Loucy (cell line): ENCODE measurements around the gene HOXD1.

Experiments
- EZH2phosphoT487 ChIP-seq: fragments of 200-600 bp; IDR thresholded peaks from 2 replicates; pipeline ENCODE4 v1.6.1; 2018; ENCODE audit warnings: antibody characterized with exemption, mild to moderate bottlenecking, moderate library complexity, borderline replicate concordance
- TF ChIP-seq, protein P1 (sequence below): fragments of 200-600 bp; sonication (generic); conservative IDR thresholded peaks from 2 replicates; pipeline ENCODE4 v1.5.1; 2014; ENCODE audit warnings: mild to moderate bottlenecking, antibody characterized with exemption, low read length

DNA sequence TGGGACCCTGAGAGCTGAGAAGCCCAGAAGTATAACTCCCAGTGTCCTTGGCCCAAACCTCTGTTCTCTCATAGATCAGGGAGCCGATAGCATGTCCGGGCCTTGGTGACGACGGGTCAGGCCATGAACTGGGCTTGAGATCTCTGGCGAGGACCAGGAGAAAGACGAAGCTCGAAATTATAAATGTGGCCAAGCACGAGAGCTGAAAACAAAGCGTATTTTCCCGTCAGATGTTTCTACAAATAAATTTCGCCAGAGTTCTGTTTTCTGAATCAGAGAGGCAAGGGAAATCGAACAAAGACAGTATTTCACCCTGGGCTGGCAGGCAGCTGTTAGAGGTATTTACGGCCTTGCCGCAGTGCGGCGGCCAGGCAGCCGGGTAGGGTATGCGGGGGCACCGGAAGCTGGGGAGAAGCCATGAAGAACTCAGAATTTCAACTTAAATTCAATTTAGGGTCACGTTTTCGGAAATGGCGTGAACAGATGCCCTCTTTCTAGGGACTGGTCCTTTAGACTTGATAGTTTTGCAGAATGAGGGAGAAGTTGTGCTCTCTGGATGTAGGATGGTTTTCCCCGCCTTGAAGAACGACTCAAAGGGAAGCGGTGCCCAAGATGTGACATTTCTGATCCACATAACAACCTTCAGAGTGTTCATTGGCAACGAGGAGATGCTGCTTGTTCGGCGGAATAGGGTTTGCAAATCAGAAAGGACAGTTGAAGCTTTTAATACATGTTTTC, 49.4 kb upstream of the HOXD1 start:
- TF ChIP-seq, protein P1, sequence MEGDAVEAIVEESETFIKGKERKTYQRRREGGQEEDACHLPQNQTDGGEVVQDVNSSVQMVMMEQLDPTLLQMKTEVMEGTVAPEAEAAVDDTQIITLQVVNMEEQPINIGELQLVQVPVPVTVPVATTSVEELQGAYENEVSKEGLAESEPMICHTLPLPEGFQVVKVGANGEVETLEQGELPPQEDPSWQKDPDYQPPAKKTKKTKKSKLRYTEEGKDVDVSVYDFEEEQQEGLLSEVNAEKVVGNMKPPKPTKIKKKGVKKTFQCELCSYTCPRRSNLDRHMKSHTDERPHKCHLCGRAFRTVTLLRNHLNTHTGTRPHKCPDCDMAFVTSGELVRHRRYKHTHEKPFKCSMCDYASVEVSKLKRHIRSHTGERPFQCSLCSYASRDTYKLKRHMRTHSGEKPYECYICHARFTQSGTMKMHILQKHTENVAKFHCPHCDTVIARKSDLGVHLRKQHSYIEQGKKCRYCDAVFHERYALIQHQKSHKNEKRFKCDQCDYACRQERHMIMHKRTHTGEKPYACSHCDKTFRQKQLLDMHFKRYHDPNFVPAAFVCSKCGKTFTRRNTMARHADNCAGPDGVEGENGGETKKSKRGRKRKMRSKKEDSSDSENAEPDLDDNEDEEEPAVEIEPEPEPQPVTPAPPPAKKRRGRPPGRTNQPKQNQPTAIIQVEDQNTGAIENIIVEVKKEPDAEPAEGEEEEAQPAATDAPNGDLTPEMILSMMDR, result no peak
- no peak for TF ChIP-seq EZH2phosphoT487
